Liver (tissue), 9 donors: ENCODE measurements around the gene XRCC5. TPM values are rescaled to one million over a fixed set of nuclear protein-coding genes. Genes with fewer than 3 reads are reported as not detected.

Source experiments
- DNase-seq: peaks from one replicate; pipeline ENCODE4 v3.0.0-alpha.2; 2017; ENCODE audit warnings: low spot score
- H3K27ac ChIP-seq, 2 donors: one replicate each; pipeline ENCODE4 v1.7.0; 2013; ENCODE audit warnings: inconsistent platforms in 2 of 2, low read length in 2 of 2, control low read depth in 1 of 2, low read depth in 1 of 2, mild to moderate bottlenecking in 1 of 2
- H3K27me3 ChIP-seq, 4 donors: one replicate each; pipeline versions ENCODE4 v1.6.1 to v1.7.0; 2013; ENCODE audit warnings: low read length in 3 of 4, inconsistent platforms in 1 of 4, mild to moderate bottlenecking in 1 of 4, moderate library complexity in 1 of 4; ENCODE audit not compliant: control insufficient read depth in 4 of 4, insufficient read depth in 4 of 4
- H3K36me3 ChIP-seq, 4 donors: one replicate each; pipeline versions ENCODE4 v1.6.1 to v1.7.0; 2013; ENCODE audit warnings: low read length in 3 of 4, mild to moderate bottlenecking in 3 of 4, low read depth in 1 of 4, moderate library complexity in 1 of 4; ENCODE audit not compliant: control insufficient read depth in 4 of 4, insufficient read depth in 3 of 4
- H3K4me1 ChIP-seq, 4 donors: one replicate each; pipeline versions ENCODE4 v1.6.1 to v1.7.0; 2013; ENCODE audit warnings: low read length in 3 of 4, mild to moderate bottlenecking in 3 of 4, moderate library complexity in 1 of 4; ENCODE audit not compliant: control insufficient read depth in 4 of 4, insufficient read depth in 4 of 4
- H3K4me3 ChIP-seq, 3 donors: one replicate each; pipeline versions ENCODE4 v1.6.1 to v1.7.0; 2013; ENCODE audit warnings: low read length in 3 of 3, control low read depth in 1 of 3, low read depth in 1 of 3, mild to moderate bottlenecking in 1 of 3
- H3K9ac ChIP-seq, 2 donors: one replicate each; pipeline ENCODE4 v1.7.0; 2013; ENCODE audit warnings: low read length in 2 of 2, mild to moderate bottlenecking in 2 of 2, moderate library complexity in 2 of 2, control low read depth in 1 of 2, low read depth in 1 of 2
- H3K9me3 ChIP-seq, 4 donors: one replicate each; pipeline versions ENCODE4 v1.6.1 to v1.7.0; 2013; ENCODE audit warnings: low read length in 3 of 4; ENCODE audit not compliant: control insufficient read depth in 4 of 4
- EGR1 ChIP-seq, 2 donors: IDR thresholded peaks; 2 replicates each; pipeline ENCODE4 v1.6.1; 2016 to 2018; ENCODE audit warnings: antibody characterized with exemption in 2 of 2, low read depth in 2 of 2
- FOXA1 ChIP-seq: IDR thresholded peaks from 2 replicates; pipeline ENCODE4 v1.6.1; 2016; ENCODE audit warnings: antibody characterized with exemption
- FOXA2 ChIP-seq: IDR thresholded peaks from 2 replicates; pipeline ENCODE4 v1.6.1; 2016; ENCODE audit warnings: antibody characterized with exemption
- GABPA ChIP-seq, 2 donors: IDR thresholded peaks in 1 of 2; conservative IDR thresholded peaks in 1 of 2; 2 replicates each; pipeline ENCODE4 v1.6.1; 2016; ENCODE audit warnings: antibody characterized with exemption in 2 of 2, mild to moderate bottlenecking in 1 of 2, moderate library complexity in 1 of 2
- HNF4A ChIP-seq, 2 donors: conservative IDR thresholded peaks; 2 replicates each; pipeline ENCODE4 v1.6.1; 2016; ENCODE audit warnings: antibody characterized with exemption in 2 of 2, mild to moderate bottlenecking in 2 of 2
- JUND ChIP-seq, 2 donors: IDR thresholded peaks; 2 replicates each; pipeline ENCODE4 v1.6.1; 2016; ENCODE audit warnings: antibody characterized with exemption in 2 of 2
- NR2F2 ChIP-seq: IDR thresholded peaks from 2 replicates; pipeline ENCODE4 v1.6.1; 2016; ENCODE audit warnings: antibody characterized with exemption
- RXRA ChIP-seq, 2 donors: IDR thresholded peaks; 2 replicates each; pipeline ENCODE4 v1.6.1; 2017 to 2018; ENCODE audit warnings: antibody characterized with exemption in 2 of 2, mild to moderate bottlenecking in 1 of 2
- YY1 ChIP-seq: IDR thresholded peaks from 2 replicates; pipeline ENCODE4 v1.6.1; 2016; ENCODE audit warnings: antibody characterized with exemption, mild to moderate bottlenecking
- WGBS: extraction: QIAGEN DNeasy Blood & Tissue Kit; methylation state at CpG from one replicate; pipeline ENCODE4 v1.1.7; 2013; 5-methylcytosine and 5-hydroxymethylcytosine counted together
- polyA plus RNA-seq, 2 donors: library from polyadenylated mRNA; stranded (reverse) in 1 of 2; unstranded in 1 of 2; fragments of 200-250 nt in 1 of 2; fragments of >200 nt in 1 of 2; fragmentation: Nextera tagmentation in 1 of 2; extraction: Ambion mirVana in 1 of 2; gene quantifications; one replicate each; pipeline versions ENCODE4 v1.2.1 to v1.2.3, GENCODE V29; 2013 to 2015
- total RNA-seq, 2 donors: library from RNA; depleted of rRNA; stranded (reverse); fragments of >200 nt; gene quantifications; one replicate each; pipeline ENCODE4 v1.2.3, GENCODE V29; 2014
- TF ChIP-seq, protein P1 (sequence below): IDR thresholded peaks from 2 replicates; pipeline ENCODE4 v1.6.1; 2016; ENCODE audit warnings: antibody characterized with exemption, mild to moderate bottlenecking
- TF ChIP-seq, protein P2 (sequence below): fragments of 150-350 bp; IDR thresholded peaks from 2 replicates; pipeline ENCODE4 v1.5.1; 2017; ENCODE audit warnings: improper control_type of control experiment, low read depth, low read length; ENCODE audit not compliant: missing input control
- TF ChIP-seq, protein P3 (sequence below): IDR thresholded peaks from 2 replicates; pipeline ENCODE4 v1.6.1; 2016; ENCODE audit warnings: antibody characterized with exemption
- TF ChIP-seq, protein P4 (sequence below): IDR thresholded peaks from 2 replicates; pipeline ENCODE4 v1.6.1; 2016; ENCODE audit warnings: antibody characterized with exemption
- donor health status: healthy.
- donor health status: healthy.
- donor health status: healthy.
- donor health status: healthy.
- donor health status: healthy.

Gene XRCC5
- total and polyA plus RNA-seq, 4 donors = 63.7 to 140 (median 84.5) TPM

DNA sequence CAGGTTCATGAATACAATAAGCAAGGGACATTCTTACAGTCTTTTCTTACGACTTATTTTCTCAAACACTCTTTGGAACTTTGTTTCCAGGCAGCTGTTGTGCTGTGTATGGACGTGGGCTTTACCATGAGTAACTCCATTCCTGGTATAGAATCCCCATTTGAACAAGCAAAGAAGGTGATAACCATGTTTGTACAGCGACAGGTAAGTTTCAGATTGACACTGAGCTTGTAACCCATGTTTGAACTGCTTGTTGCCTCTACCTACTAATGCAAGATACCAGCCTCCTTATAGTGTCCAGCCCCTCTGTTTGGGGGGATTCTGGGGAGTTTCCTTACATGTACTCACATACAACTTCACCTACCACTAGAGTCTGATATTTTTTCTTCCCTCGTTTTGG lies 3.8 kb downstream of the XRCC5 start:
- no peak overlapping the region for H3K4me3 ChIP-seq
- 84% methylated on average over 4 of the region's 4 CpGs for WGBS

DNA sequence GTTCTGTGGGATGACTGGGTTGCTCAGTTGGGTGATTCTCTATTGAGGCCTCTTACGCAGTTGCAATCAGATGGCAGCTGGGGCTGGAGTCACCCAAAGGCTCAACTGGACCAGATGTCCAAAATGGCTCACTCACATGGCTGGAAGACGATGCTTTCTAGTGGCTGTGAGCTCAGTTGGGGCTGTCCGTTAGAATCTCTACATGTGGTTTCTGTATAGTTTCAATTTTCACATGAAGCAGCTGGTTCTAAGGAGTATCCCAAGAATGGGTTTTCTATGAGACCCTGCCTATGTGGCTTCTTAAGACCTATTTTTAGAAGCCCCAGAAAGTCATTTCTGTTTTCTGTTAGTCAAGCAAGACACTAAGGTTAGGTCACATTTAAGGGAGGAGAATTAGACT lies 4.4 kb downstream of the XRCC5 start:
- TF ChIP-seq, protein P1, sequence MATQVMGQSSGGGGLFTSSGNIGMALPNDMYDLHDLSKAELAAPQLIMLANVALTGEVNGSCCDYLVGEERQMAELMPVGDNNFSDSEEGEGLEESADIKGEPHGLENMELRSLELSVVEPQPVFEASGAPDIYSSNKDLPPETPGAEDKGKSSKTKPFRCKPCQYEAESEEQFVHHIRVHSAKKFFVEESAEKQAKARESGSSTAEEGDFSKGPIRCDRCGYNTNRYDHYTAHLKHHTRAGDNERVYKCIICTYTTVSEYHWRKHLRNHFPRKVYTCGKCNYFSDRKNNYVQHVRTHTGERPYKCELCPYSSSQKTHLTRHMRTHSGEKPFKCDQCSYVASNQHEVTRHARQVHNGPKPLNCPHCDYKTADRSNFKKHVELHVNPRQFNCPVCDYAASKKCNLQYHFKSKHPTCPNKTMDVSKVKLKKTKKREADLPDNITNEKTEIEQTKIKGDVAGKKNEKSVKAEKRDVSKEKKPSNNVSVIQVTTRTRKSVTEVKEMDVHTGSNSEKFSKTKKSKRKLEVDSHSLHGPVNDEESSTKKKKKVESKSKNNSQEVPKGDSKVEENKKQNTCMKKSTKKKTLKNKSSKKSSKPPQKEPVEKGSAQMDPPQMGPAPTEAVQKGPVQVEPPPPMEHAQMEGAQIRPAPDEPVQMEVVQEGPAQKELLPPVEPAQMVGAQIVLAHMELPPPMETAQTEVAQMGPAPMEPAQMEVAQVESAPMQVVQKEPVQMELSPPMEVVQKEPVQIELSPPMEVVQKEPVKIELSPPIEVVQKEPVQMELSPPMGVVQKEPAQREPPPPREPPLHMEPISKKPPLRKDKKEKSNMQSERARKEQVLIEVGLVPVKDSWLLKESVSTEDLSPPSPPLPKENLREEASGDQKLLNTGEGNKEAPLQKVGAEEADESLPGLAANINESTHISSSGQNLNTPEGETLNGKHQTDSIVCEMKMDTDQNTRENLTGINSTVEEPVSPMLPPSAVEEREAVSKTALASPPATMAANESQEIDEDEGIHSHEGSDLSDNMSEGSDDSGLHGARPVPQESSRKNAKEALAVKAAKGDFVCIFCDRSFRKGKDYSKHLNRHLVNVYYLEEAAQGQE = no peak
- no peak for TF ChIP-seq JUND (IDR thresholded peaks at IDR 0.05)
- TF ChIP-seq, protein P2, sequence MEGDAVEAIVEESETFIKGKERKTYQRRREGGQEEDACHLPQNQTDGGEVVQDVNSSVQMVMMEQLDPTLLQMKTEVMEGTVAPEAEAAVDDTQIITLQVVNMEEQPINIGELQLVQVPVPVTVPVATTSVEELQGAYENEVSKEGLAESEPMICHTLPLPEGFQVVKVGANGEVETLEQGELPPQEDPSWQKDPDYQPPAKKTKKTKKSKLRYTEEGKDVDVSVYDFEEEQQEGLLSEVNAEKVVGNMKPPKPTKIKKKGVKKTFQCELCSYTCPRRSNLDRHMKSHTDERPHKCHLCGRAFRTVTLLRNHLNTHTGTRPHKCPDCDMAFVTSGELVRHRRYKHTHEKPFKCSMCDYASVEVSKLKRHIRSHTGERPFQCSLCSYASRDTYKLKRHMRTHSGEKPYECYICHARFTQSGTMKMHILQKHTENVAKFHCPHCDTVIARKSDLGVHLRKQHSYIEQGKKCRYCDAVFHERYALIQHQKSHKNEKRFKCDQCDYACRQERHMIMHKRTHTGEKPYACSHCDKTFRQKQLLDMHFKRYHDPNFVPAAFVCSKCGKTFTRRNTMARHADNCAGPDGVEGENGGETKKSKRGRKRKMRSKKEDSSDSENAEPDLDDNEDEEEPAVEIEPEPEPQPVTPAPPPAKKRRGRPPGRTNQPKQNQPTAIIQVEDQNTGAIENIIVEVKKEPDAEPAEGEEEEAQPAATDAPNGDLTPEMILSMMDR = no peak
- no peak for TF ChIP-seq GABPA (IDR thresholded peaks at IDR 0.05 in 1 of 2, conservative IDR thresholded peaks at IDR 0.05 in 1 of 2)
- no peak for TF ChIP-seq HNF4A (conservative IDR thresholded peaks at IDR 0.05)
- TF ChIP-seq YY1 = no peak
- TF ChIP-seq, protein P3, sequence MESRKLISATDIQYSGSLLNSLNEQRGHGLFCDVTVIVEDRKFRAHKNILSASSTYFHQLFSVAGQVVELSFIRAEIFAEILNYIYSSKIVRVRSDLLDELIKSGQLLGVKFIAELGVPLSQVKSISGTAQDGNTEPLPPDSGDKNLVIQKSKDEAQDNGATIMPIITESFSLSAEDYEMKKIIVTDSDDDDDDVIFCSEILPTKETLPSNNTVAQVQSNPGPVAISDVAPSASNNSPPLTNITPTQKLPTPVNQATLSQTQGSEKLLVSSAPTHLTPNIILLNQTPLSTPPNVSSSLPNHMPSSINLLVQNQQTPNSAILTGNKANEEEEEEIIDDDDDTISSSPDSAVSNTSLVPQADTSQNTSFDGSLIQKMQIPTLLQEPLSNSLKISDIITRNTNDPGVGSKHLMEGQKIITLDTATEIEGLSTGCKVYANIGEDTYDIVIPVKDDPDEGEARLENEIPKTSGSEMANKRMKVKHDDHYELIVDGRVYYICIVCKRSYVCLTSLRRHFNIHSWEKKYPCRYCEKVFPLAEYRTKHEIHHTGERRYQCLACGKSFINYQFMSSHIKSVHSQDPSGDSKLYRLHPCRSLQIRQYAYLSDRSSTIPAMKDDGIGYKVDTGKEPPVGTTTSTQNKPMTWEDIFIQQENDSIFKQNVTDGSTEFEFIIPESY = no peak
- TF ChIP-seq FOXA1 = no peak
- Histone ChIP-seq H3K27me3 (no peaks in the 10 kb centered on the region), H3K9me3 (no peaks in the 10 kb centered on the region), H3K27ac (no peak overlapping the region), H3K4me1 (peaks cover 6 to 49% (median 35%) of the 10 kb centered on the region in 4 donors), H3K4me3 (no peak overlapping the region), H3K36me3 (peaks cover 0 to 24% (median 11%) of the 10 kb centered on the region in 4 donors), H3K9ac (no peak overlapping the region)
- DNase-seq = no peak
- WGBS = 88% methylated on average over 3 of the region's 3 CpGs

More for the DNA sequence above, 3.8 kb downstream of the XRCC5 start:
- no peak overlapping the region for H3K27ac ChIP-seq
- peaks cover 0 to 24% (median 11%) of the 10 kb centered on the region in 4 donors for H3K36me3 ChIP-seq
- H3K4me1 ChIP-seq = peaks cover 4 to 49% (median 35%) of the 10 kb centered on the region in 4 donors
- no peak for DNase-seq
- no peaks in the 10 kb centered on the region for H3K9me3 ChIP-seq
- TF ChIP-seq RXRA (IDR thresholded peaks at IDR 0.05) = no peak
- no peak for TF ChIP-seq NR2F2
- no peak for TF ChIP-seq FOXA1
- TF ChIP-seq FOXA2 = no peak
- TF ChIP-seq EGR1 (IDR thresholded peaks at IDR 0.05; ENCODE audit: low read depth in 2 of 2) = no peak
- no peak for TF ChIP-seq JUND (IDR thresholded peaks at IDR 0.05)
- TF ChIP-seq, protein P1 = no peak
- no peak for TF ChIP-seq YY1
- TF ChIP-seq, protein P4, sequence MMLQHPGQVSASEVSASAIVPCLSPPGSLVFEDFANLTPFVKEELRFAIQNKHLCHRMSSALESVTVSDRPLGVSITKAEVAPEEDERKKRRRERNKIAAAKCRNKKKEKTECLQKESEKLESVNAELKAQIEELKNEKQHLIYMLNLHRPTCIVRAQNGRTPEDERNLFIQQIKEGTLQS = no peak
- TF ChIP-seq, protein P2 = no peak
- no peaks in the 10 kb centered on the region for H3K27me3 ChIP-seq
- no peak overlapping the region for H3K9ac ChIP-seq
